Measurements from ENCODE around the gene SCAMP1.
"Not testable (repeated sequence)": the region's sequence is repeated elsewhere in the genome, so short reads cannot be mapped to it uniquely, and the experiment has no call there.

Gene SCAMP1

GRCh38 chr5:78361631-78361993 is 1.2 kb downstream of the SCAMP1 start:
- no peak for DNase-seq

- DNase-seq: no peak
Observed at GRCh38 chr5:78362220-78362619, 1.8 kb downstream of the SCAMP1 start.

- DNase-seq: no peak
Observed at GRCh38 chr5:78364005-78364404, 3.6 kb downstream of the SCAMP1 start.

- DNase-seq: no peak
Observed at GRCh38 chr5:78367318-78367991, 7.0 kb downstream of the SCAMP1 start.

- DNase-seq: no peak
Observed at GRCh38 chr5:78369680-78370079, 9.3 kb downstream of the SCAMP1 start.

- DNase-seq: no peak
Observed at GRCh38 chr5:78373231-78373630, 12.8 kb downstream of the SCAMP1 start.

GRCh38 chr5:78376315-78376714 is 15.9 kb downstream of the SCAMP1 start:
- DNase-seq: no peak

- no peak for DNase-seq
Observed at GRCh38 chr5:78377056-78377717, 16.8 kb downstream of the SCAMP1 start.

GRCh38 chr5:78377718-78378105 is 17.3 kb downstream of the SCAMP1 start:
- no peak for DNase-seq

GRCh38 chr5:78387468-78388153 is 27.2 kb downstream of the SCAMP1 start:
- no peak for DNase-seq

GRCh38 chr5:78391357-78391756 is 30.9 kb downstream of the SCAMP1 start:
- not testable (repeated sequence) for DNase-seq

- no peak for DNase-seq
Observed at GRCh38 chr5:78397831-78398230, 37.4 kb downstream of the SCAMP1 start.

GRCh38 chr5:78399116-78399515 is 38.7 kb downstream of the SCAMP1 start:
- no peak for DNase-seq

GRCh38 chr5:78404682-78405293 is 44.4 kb downstream of the SCAMP1 start:
- no peak for DNase-seq

- DNase-seq: no peak
Observed at GRCh38 chr5:78405829-78406750, 45.7 kb downstream of the SCAMP1 start.

GRCh38 chr5:78407458-78407857 is 47.0 kb downstream of the SCAMP1 start:
- no peak for DNase-seq

- no peak for DNase-seq
Observed at GRCh38 chr5:78411586-78411985, 51.2 kb downstream of the SCAMP1 start.

GRCh38 chr5:78416677-78417425 is 56.4 kb downstream of the SCAMP1 start:
- DNase-seq: no peak

- no peak for DNase-seq
Observed at GRCh38 chr5:78419396-78419795, 59.0 kb downstream of the SCAMP1 start.

GRCh38 chr5:78420548-78420947 is 60.1 kb downstream of the SCAMP1 start:
- no peak for DNase-seq

- DNase-seq: no peak
Observed at GRCh38 chr5:78424665-78425064, 64.2 kb downstream of the SCAMP1 start.
